Body of pancreas (tissue), 4 donors: ENCODE results near the gene PPCDC.

Experiments
- CTCF ChIP-seq, 7 experiments: fragments of 450-650 bp in 4 of 7; fragments of 200-600 bp in 3 of 7; sonication (generic) in 3 of 7; IDR thresholded peaks; one replicate each; pipeline ENCODE4 v1.5.1; 2016 to 2019; ENCODE audit warnings: antibody characterized with exemption in 7 of 7
- POLR2A ChIP-seq, 3 donors: fragments of 450-650 bp; IDR thresholded peaks; one replicate each; pipeline ENCODE4 v1.6.1; 2016; ENCODE audit warnings: antibody characterized with exemption in 3 of 3, mild to moderate bottlenecking in 2 of 3

DNA sequence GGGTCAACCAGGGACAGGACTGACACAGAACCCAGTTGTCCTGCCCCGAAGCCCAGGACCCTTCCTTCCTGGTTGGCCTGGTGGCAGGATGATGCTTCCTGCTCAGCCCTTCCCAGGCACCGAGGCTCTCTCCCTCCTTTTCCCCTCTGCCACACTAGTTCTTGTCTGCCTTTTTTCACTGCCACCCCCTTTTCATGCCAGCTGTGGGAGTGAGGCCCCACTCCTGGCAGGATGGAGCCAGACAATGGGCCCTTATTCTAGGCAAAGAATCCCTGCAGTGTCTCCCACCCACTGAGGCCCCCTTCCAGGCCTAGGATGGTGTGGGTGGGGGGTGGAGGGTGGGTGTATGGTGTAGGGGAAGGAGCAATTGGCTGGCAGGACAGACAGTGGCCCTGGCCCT lies 29.2 kb upstream of the PPCDC start:
- no peak for TF ChIP-seq POLR2A (IDR thresholded peaks at IDR 0.05)
- no peak for TF ChIP-seq CTCF (IDR thresholded peaks at IDR 0.05)
